Activated CD4-positive, alpha-beta T cell treated with anti-CD3 and anti-CD28 coated beads for 1 hour (primary cell): Measurements from ENCODE around the gene PPP2R2B.

ENCODE experiments used
- DNase-seq: peaks from one replicate; pipeline ENCODE4 v3.0.0-alpha.2; 2020

PPP2R2B gene

GRCh38 chr5:146690880-146691355 lies 187.6 kb downstream of the PPP2R2B start:
- no peak for DNase-seq

GRCh38 chr5:146687630-146688029 lies 190.9 kb downstream of the PPP2R2B start:
- no peak for DNase-seq

DNA sequence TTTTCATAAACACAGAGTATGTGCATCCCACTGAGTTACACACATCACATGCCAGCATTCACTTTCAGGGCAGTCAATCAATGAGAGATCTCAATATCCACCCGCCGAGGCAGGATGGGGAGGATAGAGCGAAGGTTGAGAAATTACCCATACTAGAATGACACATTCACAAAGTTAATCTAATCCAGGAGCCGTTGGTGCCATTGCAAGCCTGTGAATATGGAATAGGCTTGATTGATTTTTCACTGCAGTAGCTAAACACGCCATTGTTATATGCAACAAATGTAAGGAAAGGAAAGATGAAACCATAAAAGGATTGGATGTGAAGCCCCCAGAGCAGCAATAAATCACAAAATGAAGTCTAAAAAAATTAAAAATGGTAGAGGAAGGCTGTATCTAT lies 194.7 kb downstream of the PPP2R2B start:
- DNase-seq, result no peak

DNA sequence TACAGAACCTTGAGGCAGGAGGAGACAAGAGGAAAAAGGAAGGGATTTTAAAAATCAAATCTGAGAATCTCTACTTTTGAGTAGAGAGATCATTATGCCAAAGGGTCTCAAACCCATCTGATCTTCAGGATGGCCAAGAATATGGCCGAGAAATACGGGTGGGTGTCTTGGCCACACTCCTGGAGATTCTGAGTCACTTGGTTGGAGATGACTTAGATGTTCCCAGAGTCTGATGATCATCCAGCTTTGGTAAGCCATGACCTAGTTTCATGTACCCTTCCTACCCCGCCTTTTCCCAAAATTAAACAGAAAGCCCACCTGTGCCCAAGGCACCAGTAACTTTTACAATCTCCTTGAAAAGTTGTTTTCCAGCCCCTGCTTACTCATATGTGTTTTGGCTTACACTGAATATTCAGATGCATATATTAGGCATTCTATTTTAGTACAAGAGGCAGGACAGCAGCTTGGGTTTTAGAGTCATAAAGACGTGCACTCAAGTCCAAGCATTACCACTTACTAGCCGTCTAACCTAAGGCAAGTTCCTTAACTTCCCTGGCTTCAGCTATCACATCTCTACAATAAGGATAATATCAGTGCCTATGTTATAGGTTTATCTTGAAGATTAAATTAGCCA lies 195.5 kb downstream of the PPP2R2B start:
- DNase-seq, result no peak

- no peak for DNase-seq
Observed at GRCh38 chr5:146681585-146682105, 196.9 kb downstream of the PPP2R2B start.

DNA sequence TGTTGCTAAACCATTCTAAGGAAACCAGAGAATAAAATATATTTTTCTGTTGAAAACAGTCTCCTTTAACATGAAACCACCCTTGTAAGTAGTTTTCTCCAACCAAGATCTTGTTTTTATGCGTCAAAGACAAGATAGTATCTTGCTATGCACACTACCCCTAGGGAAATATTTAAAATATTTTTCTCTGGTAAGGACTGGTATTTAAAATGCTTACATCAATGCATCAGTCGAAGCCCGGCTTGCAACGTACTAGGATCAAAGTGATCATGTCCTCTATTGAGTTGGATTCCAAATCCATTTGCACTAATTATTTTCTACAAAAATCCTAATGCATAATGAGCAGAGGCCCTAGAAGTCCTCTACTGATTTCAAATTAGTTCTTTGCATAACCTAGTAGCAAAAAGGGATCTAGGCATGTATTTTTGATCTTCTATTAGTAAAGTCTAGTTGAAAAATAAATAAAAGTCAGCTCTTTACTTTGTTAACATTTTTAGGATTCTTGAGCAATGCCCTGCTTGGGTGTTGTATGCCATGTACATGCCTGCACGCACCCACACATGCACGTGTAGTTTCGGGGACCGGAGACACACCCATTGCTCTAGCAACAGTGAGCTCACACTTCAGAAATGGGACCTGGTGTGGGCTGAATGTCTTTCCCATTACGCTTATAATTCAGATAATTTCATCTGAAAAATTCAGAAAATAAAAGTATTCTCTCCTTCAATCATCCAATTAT lies 197.5 kb downstream of the PPP2R2B start:
- DNase-seq, result no peak

DNA sequence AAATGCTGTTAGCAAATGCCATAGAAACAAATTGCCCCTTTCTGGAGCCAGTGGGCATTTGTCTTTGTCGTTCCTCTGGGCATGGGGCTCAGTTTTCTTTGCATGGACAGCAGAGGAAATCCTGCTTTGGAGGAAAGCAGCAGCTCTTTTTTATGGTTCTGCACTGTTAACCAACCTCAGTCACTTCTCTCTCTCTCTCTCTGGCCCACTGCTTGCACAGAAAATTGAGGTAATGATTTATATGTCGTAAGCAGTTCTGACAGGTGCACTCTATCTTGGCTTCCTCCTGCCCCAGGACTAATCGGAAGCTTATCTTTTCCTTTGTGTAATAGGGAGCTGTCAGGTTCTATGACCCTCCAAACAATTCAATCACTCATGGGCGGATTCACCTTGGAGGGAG lies 202.9 kb downstream of the PPP2R2B start:
- no peak for DNase-seq

GRCh38 chr5:146672866-146673265 lies 205.7 kb downstream of the PPP2R2B start:
- DNase-seq, result no peak

GRCh38 chr5:146671561-146672295 lies 206.8 kb downstream of the PPP2R2B start:
- no peak for DNase-seq

DNA sequence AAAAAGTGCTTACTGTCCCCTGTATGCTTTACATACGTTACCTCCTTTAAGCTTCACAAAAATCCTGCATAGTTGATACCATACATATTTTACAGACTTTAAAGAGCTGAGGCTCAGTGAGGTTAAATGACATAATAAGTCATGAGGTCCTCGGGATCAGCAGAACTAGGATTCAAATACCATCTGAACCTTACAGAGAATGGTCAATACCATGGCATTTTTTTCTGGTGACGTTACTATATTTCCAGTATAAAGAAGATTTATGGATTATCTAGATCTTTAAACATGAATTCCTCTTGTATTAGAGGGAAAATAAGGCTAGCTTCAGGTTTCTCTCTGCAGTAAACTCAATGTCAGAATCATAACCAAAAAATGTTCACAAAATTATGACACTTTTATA lies 208.9 kb downstream of the PPP2R2B start:
- no peak for DNase-seq

DNA sequence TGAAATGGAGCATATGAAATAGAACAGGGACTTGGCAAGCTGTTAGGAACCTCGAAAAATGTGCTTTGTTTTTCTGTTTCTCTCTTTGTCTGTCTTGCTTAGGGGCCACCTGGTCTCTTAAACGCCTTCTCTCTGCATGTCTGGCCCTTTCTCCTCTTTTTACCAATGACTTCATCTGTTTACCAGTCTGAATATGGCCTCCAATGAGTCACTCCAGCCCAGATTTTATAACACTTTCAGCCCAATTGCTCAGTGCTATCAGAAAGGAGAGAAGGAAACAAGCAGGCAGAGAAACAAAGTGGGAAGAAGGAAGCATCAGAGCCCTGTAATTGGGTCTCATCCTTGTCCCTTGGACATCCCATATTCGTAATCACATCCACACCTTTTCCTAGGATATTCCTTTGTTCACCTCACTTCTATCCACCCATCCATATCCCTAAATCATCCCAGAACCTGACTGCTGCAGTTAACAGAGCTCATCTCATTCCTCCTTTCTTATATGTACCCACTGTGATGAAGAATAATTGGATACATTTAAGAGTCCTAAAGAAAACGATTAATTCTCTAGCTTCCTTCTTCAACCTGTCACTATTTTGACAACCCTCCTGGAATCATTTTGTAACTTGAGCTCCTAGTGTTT lies 210.8 kb downstream of the PPP2R2B start:
- DNase-seq, result no peak

GRCh38 chr5:146662229-146662628 lies 216.3 kb downstream of the PPP2R2B start:
- DNase-seq, result no peak

DNA sequence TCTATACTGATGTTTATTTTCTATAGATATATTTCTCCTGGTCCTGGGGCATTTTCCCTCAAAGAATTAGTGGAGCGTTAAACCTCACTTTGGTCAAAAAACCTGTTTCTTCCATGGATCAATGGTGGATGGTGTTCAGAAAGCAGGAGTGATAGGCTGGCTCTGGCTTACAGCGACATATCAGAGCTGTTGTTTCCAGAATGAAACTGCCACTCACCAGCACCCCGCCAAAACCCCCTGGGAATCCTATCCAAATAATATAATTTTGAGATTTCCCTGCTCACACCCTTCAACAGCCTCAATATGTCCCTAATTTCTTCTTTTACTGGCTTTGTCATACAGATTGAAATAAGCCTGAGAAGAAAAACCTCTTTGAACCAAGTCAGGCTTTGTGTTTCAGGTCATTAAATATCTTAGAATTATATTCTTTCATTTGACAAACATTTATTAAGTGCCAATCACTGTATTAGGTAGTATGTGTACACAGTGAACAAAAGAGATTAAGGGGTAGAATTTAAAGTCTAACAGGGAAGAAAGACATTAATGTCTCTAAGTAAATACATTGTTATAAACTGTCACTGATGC lies 218.1 kb downstream of the PPP2R2B start:
- no peak for DNase-seq

DNA sequence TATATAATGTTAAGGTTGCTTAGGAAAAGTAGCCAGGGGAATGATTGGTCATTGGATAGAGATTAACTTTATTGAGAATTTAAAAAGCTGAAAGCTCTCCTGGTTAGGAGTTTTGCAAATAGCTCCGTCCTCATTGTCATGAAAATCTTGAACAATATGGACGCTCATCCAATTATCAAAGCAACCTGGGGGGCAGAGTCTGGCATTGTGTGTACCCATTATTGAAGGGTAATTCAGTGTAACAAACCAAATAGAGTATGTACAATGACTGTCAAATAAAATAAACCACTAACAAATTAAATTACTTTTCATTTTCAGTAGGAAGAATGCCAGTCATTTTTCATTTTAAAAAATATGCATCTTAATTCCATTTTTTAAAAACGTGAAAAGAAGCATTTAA lies 218.6 kb downstream of the PPP2R2B start:
- no peak for DNase-seq

DNA sequence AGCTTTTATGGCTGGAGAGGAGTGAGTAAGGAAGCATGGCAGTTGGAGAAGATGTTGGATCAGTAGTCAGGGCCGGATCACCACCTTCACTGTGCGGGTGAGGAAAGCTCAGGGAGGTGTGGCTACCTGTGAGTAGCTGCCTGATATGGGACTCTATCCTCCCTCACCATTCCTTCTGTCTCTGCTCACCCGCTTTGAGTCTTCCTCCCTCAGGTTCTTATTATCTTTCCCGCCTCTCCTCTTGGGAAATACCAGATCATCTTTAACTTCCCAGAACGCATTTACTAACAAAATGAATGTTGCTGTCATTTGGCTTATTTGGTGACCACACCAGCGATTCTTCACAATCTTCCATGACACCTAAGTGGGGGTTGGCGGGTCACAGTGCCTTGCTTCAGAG lies 221.9 kb downstream of the PPP2R2B start:
- DNase-seq, result no peak

GRCh38 chr5:146653560-146653959 lies 225.0 kb downstream of the PPP2R2B start:
- DNase-seq, result no peak

DNA sequence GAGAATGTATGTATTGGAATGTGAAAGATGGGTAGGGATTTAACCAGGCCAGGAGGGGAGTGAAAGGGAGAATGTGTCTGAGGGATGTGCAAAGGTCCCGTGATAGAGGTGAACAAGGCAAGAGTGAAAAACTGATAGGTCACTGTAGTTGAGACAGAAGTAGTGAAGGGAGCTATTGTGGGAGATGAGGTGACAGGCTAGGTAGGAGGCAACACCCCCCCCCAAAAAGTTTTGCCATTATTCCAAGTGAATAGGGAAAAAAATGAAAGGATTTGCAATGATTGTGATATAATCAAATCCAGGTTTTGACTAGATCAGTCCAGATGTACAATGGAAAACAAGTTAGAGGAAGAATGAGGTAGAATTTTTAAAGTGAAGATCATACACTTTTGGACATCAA lies 226.0 kb downstream of the PPP2R2B start:
- no peak for DNase-seq

DNA sequence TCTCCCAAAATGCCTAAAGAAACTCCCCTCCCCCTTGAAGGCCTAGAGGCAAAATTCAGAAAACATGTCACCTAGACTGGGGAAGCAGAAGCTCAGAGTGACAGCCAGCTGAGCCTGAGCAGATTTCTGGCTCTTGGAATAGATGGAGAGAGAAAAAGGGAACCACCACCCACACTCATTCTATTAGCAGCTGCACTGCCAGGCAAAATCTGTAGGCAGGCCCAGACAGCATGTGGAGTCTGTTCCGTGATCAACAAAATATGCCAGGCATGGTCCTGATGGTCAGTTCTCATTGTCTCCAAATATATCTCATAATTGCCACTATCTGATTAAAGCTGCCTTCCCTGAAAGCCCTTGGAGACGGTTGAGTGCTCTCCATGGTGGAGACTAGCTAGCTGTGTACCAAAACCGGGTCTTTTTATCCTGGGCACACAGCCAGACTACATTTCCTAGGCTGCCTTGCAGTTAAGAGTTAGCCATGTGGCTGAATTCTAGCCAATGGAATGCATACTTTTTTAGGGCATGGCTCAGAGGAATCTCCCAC lies 230.8 kb downstream of the PPP2R2B start:
- no peak for DNase-seq

DNA sequence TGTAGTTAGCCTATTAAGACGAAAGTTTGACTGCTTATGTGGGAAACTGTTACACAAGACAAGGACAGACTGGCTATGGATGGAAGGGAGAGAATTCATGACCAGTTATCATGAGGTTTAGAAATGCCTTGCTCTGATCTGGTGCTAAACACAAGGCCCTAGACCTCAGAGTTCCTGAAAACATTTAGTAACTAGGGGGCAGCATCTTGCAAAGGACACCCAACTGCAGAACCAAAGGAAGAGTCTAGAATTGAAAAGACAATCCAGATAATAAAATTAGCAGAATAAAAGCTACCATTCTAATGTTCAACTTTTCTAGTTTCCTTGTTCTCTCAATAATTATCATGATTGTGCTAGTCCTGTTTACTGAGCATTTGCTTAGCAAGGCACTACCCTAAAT lies 232.1 kb downstream of the PPP2R2B start:
- DNase-seq, result no peak

GRCh38 chr5:146645342-146645741 lies 233.2 kb downstream of the PPP2R2B start:
- no peak for DNase-seq

DNA sequence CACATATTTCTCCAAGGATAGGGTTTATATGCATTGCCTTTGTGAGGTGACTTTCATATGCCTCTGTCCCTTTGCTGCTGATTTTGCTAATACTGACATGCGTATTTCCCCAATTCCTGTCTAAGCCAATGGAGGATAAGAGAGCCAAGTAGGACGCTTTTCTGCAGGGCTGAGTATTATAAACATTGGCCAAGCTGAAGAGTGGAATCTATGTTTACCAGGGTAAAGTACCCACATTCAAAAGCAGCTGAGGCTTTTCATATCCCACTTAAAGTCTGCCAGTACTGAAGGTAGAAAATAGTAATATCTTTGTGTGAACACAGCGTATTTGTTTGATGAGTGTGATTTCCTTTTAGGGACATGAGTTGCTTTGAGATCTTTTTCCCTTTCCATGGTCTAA lies 233.7 kb downstream of the PPP2R2B start:
- no peak for DNase-seq

GRCh38 chr5:146643776-146644175 lies 234.8 kb downstream of the PPP2R2B start:
- no peak for DNase-seq

GRCh38 chr5:146642410-146642809 lies 236.1 kb downstream of the PPP2R2B start:
- DNase-seq, result no peak
